Activated naive CD4-positive, alpha-beta T cell treated with anti-CD3 and anti-CD28 coated beads for 36 hours (primary cell): Measurements from ENCODE around the gene CCNE1. TPM values are rescaled to one million over a fixed set of nuclear protein-coding genes. Genes with fewer than 3 reads are reported as not detected.
"Not testable (repeated sequence)": the region's sequence is repeated elsewhere in the genome, so short reads cannot be mapped to it uniquely, and the experiment has no call there.

Experiments
- CTCF ChIA-PET: fragments of 350-600 bp; sonication (Branson Sonifier 250); formaldehyde crosslinking; loops from one replicate; lab custom pipeline; 2021; ENCODE audit warnings: antibody characterized with exemption; lab: Charles Lee
- DNase-seq: peaks from one replicate; pipeline ENCODE4 v3.0.0-alpha.2; 2020
- H3K27ac Mint-ChIP-seq: one replicate; pipeline ENCODE4 v1.8.0; 2021; ENCODE audit warnings: mild to moderate bottlenecking, mixed read lengths
- H3K27me3 Mint-ChIP-seq: one replicate; pipeline ENCODE4 v1.8.0; 2021; ENCODE audit warnings: low read depth, mixed read lengths
- H3K36me3 Mint-ChIP-seq: one replicate; pipeline ENCODE4 v1.8.0; 2021; ENCODE audit warnings: low read depth, mixed read lengths
- H3K4me1 Mint-ChIP-seq: one replicate; pipeline ENCODE4 v1.8.0; 2021; ENCODE audit warnings: low read depth, mixed read lengths
- H3K4me3 Mint-ChIP-seq: one replicate; pipeline ENCODE4 v1.8.0; 2021; ENCODE audit warnings: mild to moderate bottlenecking, moderate library complexity, mixed read lengths
- H3K9me3 Mint-ChIP-seq: one replicate; pipeline ENCODE4 v1.8.0; 2021; ENCODE audit warnings: mixed read lengths
- intact Hi-C: fragments of 100-400 bp; cut with micrococcal nuclease; formaldehyde crosslinking; loops from one replicate; pipeline ENCODE4 v1.15.1; 2023
- total RNA-seq, 2 experiments: library from RNA; stranded (reverse); gene quantifications; one replicate each; pipeline ENCODE4 v1.2.3, GENCODE V29; 2021

The CCNE1 gene
- total RNA-seq, 2 experiments from 2014 or later: 31.2 to 34.1 TPM

- no peak for DNase-seq
- Mint-ChIP-seq H3K4me3 (no peak overlapping the region), H3K27me3 (no peaks in the 10 kb centered on the region), H3K9me3 (no peaks in the 10 kb centered on the region), H3K27ac (no peak overlapping the region), H3K36me3 (no peaks in the 10 kb centered on the region), H3K4me1 (peaks cover 2% of the 10 kb centered on the region)
- intact Hi-C loops: no loop called here
- CTCF ChIA-PET: interaction anchor here (0.6 to 1.4 kb wide), 2 partner anchors 22 to 33 kb away, joined by 3 to 4 read pairs; no protein-coding TSS in a partner anchor
Observed at GRCh38 chr19:29793116-29793727, 18.6 kb upstream of the CCNE1 start.

DNA sequence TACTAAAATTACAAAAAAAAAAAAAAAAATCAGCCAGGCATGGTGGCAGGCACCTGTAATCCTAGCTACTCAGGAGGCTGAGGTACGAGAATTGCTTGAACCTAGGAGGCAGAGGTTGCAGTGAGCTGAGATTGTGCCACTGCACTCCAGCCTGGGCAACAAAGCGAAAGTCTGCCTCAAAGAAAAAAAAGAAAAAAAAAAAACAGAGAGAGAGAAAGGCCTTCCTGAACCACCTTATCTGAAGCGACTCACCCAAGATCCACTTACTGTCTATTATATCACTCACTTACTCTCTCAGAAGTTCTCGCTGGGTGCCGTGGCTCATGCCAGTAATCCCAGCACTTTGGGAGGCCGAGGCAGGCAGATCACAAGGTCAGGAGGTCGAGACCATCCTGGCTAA is 17.3 kb upstream of the CCNE1 start:
- CTCF ChIA-PET, H3K4me3 Mint-ChIP-seq, DNase-seq, H3K36me3 Mint-ChIP-seq, H3K27me3 Mint-ChIP-seq, H3K4me1 Mint-ChIP-seq, intact Hi-C loops, H3K27ac Mint-ChIP-seq, H3K9me3 Mint-ChIP-seq: not testable (repeated sequence)

DNA sequence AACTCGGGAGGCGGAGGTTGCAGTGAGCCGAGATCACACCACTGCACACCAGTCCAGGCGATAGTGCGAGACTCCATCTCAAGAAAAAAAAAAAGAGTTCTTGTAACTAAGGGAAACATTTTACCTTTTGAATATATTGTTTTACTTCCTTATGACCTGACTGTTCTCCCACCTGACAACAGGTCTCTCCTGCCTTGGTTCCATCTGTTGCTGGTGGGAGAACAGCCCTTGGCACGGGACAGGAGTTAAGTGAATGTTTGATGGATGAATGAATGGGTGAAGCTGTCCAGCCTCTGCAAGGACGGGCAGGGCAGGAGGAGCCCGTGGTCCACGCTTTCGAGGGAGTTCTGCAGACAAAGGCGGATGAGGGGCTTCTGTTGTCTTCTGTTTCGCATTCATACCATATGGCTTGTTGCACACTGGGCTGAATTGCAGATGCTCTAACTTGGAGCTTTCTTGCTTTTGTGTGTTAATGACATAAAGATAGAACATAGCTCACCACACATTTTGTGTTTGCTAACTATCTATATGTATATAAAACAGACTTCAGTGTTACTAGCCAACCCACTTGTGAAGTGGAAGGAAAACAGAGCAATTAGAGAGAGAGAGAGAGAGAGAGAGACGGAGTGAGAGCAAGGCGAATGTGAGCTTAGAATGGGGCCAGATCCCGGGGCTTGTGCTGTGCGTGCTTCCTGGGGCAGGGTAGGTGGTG is 16.2 kb upstream of the CCNE1 start:
- Mint-ChIP-seq H3K36me3 (no peaks in the 10 kb centered on the region), H3K27me3 (no peaks in the 10 kb centered on the region), H3K4me1 (peaks cover 2% of the 10 kb centered on the region), H3K9me3 (no peaks in the 10 kb centered on the region), H3K27ac (no peak overlapping the region), H3K4me3 (no peak overlapping the region)
- no peak for DNase-seq
- intact Hi-C loops: no loop called here
- CTCF ChIA-PET: interaction anchor here (0.5 to 0.8 kb wide), 4 partner anchors 26 to 188 kb away, joined by 3 read pairs; no protein-coding TSS in a partner anchor

- peaks cover 2% of the 10 kb centered on the region for H3K4me1 Mint-ChIP-seq
- CTCF ChIA-PET: interaction anchor here (0.5 to 0.8 kb wide), 4 partner anchors 27 to 188 kb away, joined by 3 read pairs; no protein-coding TSS in a partner anchor
- no peaks in the 10 kb centered on the region for H3K36me3 Mint-ChIP-seq
- DNase-seq: no peak
- H3K9me3 Mint-ChIP-seq: no peaks in the 10 kb centered on the region
- no peaks in the 10 kb centered on the region for H3K27me3 Mint-ChIP-seq
- no peak overlapping the region for H3K27ac Mint-ChIP-seq
- intact Hi-C loops: no loop called here
- no peak overlapping the region for H3K4me3 Mint-ChIP-seq
Observed at GRCh38 chr19:29796173-29796573, 15.6 kb upstream of the CCNE1 start.

- Mint-ChIP-seq H3K9me3 (no peaks in the 10 kb centered on the region), H3K27me3 (no peaks in the 10 kb centered on the region), H3K36me3 (no peaks in the 10 kb centered on the region), H3K27ac (no peak overlapping the region), H3K4me1 (peaks cover 2% of the 10 kb centered on the region), H3K4me3 (no peak overlapping the region)
- no peak for DNase-seq
- CTCF ChIA-PET: interaction anchor here (0.6 kb wide), 1 partner anchor 171 kb away, joined by 3 read pairs; no protein-coding TSS in a partner anchor
- intact Hi-C loops: no loop called here
Observed at GRCh38 chr19:29798774-29799497, 12.9 kb upstream of the CCNE1 start.

DNA sequence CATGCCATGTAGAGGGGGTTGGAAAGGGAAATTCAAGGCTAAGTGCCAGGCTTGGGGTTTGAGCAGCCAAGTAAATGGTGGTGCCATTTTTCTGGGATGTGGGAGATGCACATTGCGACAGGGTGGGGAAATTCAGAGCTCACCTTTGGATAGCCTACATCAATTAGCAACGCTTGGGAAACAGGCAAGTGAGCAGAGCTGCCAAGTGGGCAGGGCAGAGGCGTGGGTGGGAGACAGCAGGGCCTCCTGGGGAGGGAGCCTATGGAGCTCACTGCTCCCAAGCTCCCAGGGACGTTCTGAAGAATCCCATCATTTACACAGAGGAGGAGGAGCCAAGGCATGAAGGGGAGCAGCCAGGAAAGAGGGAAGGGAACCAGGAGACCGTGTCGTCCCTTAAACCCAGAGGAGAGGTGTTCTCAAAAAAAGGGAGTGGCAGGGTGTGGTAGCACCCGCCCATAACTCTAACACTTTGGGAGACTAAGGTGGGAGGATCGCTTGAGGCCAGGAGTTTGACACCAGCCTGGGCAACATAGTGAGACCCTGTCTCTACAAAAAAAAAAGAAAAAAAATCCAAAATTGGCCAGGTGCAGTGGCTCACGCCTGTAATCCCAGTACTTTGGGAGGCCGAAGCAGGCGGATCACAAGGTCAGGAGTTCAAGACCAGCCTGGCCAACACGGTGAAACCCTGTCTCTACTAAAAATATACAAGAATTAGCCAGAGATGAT is 11.5 kb upstream of the CCNE1 start:
- no peaks in the 10 kb centered on the region for H3K27me3 Mint-ChIP-seq
- no peaks in the 10 kb centered on the region for H3K9me3 Mint-ChIP-seq
- H3K4me3 Mint-ChIP-seq: no peak overlapping the region
- CTCF ChIA-PET: interaction anchor here (0.7 kb wide), 2 partner anchors 18 to 28 kb away, joined by 3 to 5 read pairs; no protein-coding TSS in a partner anchor
- no peak overlapping the region for H3K27ac Mint-ChIP-seq
- peaks cover 9% of the 10 kb centered on the region for H3K4me1 Mint-ChIP-seq
- DNase-seq: no peak
- no peaks in the 10 kb centered on the region for H3K36me3 Mint-ChIP-seq
- intact Hi-C loops: no loop called here

GRCh38 chr19:29803951-29804350 is 7.8 kb upstream of the CCNE1 start:
- H3K9me3 Mint-ChIP-seq, CTCF ChIA-PET, H3K27ac Mint-ChIP-seq, H3K27me3 Mint-ChIP-seq, H3K4me1 Mint-ChIP-seq, H3K36me3 Mint-ChIP-seq, DNase-seq, H3K4me3 Mint-ChIP-seq: not testable (repeated sequence)
- intact Hi-C loops: loop anchor here (1.0 kb wide), 1 partner anchor 33 kb away; no protein-coding TSS in a partner anchor

DNA sequence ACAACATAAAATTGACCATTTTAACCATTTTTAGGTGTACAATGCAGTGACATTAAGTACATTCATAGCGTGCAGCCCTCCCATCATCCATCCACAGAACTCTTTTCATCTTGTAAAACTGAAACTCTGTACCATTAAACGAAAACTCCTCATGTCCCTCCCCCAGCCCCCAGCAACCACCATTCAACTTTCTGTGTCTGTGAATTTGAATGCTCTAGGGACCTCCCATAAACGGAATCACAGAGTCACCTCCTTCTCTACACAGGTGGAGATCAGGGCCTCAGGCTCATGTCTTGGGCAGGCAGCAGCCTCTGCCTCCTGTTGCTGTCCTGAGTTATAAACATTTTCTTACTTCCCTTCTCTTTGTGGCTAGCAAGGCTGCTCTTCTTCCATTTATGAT is 7.3 kb upstream of the CCNE1 start:
- Mint-ChIP-seq H3K27ac (no peak overlapping the region), H3K36me3 (no peaks in the 10 kb centered on the region), H3K9me3 (no peaks in the 10 kb centered on the region), H3K4me3 (no peak overlapping the region), H3K4me1 (peaks cover 7% of the 10 kb centered on the region), H3K27me3 (no peaks in the 10 kb centered on the region)
- intact Hi-C loops: loop anchor here (1.0 kb wide), 1 partner anchor 33 kb away; no protein-coding TSS in a partner anchor
- CTCF ChIA-PET: no interaction called here
- peak; percentile 55 for DNase-seq

DNA sequence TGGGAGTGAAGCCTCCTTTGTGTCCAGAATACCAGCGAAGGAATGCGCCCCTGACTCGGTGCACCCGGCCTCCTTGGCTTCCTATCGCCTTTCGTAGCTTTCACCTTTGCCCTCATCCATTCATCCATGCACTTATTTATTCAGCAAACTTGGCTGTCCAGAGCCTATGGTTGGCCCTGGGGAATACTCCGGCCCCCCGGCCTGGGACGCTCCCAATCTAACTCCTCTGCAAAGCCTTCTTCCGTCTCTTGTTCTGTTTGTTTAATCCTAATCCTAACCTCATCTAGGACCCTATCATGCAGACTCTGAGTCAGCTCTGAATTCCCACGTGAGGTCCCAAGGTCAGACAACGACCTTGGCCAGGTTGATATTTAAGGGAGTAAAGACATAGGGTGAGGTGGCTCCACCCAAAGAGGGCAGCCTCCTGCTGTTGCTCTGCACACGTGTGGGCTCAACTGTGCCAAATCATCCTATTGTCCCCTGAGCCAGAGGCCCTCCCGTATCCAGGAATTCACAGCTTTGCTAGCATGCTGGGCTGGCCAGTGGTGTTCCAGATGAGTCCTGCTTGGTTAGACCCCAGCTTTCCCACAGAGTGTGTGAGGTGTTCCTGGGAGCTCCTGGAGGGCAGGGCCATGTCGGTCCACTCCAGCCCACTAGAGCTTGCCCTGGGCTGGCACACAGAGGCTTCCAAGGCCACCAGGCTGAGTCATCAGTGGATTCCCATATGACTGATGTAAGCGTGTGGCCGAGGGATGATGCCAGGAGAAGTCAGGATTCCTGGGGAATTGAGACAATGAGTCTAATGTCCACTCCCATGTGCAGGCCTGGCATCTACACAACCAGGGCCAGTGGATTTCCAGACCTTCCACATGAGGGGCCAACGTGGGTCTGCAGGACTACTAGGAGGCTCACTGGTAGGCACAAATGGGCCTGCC is 6.5 kb upstream of the CCNE1 start:
- intact Hi-C loops: no loop called here
- no peak for DNase-seq
- no peaks in the 10 kb centered on the region for H3K9me3 Mint-ChIP-seq
- H3K4me1 Mint-ChIP-seq: peaks cover 11% of the 10 kb centered on the region
- no peak overlapping the region for H3K4me3 Mint-ChIP-seq
- no peak overlapping the region for H3K27ac Mint-ChIP-seq
- no peaks in the 10 kb centered on the region for H3K27me3 Mint-ChIP-seq
- CTCF ChIA-PET: no interaction called here
- H3K36me3 Mint-ChIP-seq: no peaks in the 10 kb centered on the region

GRCh38 chr19:29806098-29806866 is 5.5 kb upstream of the CCNE1 start:
- Mint-ChIP-seq H3K27ac (no peak overlapping the region), H3K36me3 (no peaks in the 10 kb centered on the region), H3K4me1 (peaks cover 15% of the 10 kb centered on the region), H3K9me3 (no peaks in the 10 kb centered on the region), H3K27me3 (no peaks in the 10 kb centered on the region), H3K4me3 (no peak overlapping the region)
- CTCF ChIA-PET: no interaction called here
- no peak for DNase-seq
- intact Hi-C loops: no loop called here

DNA sequence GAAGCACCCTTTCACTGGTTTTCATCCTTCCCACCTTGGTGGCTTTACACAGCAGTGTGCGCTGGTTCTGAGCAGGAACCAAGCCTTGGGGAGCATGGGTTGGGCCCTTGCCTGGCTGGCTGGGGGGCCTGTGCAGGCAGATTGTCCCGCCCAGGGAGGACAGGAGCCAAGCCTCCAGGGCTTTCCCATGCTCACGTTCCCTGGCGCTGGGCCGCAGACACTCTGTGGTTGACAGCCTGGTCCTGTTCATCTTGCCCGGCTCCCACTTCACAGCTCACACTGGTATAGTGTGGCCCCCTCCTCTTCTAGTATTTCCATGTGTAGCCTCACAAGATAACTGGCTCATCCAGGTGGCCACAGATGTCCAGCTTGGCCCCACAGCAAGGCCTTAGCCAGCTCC is 4.6 kb upstream of the CCNE1 start:
- Mint-ChIP-seq H3K4me3 (no peak overlapping the region), H3K36me3 (no peaks in the 10 kb centered on the region), H3K4me1 (peaks cover 15% of the 10 kb centered on the region), H3K27me3 (no peaks in the 10 kb centered on the region), H3K9me3 (no peaks in the 10 kb centered on the region), H3K27ac (no peak overlapping the region)
- CTCF ChIA-PET: no interaction called here
- no peak for DNase-seq
- intact Hi-C loops: no loop called here
